HG03520 (cell line): ENCODE results near the gene ITM2B.
A peak's percentile ranks its signal among the peaks of the same experiment; 100 is the strongest.
"Not testable (repeated sequence)": the region's sequence is repeated elsewhere in the genome, so short reads cannot be mapped to it uniquely, and the experiment has no call there.

Source experiments
- ATAC-seq: cut with Tn5 transposase; IDR thresholded peaks from one replicate; pipeline ENCODE4 v1.9.1; 2021; ENCODE audit warnings: mild to moderate bottlenecking, moderate library complexity; ENCODE audit not compliant: unreplicated experiment

Gene ITM2B

DNA sequence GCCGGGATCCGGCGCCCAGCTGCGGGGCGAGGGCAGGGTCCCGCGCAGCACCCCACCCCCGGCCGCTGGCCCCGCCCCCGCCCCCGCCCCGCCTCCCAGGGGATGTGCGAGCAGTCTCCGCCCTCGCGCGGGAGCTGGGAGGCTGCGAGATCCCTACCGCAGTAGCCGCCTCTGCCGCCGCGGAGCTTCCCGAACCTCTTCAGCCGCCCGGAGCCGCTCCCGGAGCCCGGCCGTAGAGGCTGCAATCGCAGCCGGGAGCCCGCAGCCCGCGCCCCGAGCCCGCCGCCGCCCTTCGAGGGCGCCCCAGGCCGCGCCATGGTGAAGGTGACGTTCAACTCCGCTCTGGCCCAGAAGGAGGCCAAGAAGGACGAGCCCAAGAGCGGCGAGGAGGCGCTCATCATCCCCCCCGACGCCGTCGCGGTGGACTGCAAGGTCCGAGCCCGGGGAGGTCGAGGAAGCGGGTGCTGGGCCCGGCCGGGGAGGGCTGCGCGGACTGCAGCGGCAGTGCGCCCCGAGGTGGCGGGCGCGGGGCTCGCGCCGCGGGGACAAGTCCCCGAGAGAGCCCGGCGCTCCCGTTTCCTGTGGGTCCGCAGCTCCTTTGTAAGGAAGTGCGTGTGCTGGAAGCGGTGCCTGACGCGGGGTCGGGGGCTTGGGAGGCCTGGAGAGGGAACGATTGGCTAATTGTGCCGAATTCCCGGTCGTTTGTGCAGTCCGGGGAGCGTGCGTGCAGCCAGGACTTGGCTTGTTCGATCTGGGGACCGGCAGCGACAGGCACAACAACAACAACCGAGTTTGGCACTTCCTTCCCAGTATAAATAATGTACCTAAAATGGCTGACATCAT, at the start of gene ITM2B:
Gene ITM2B, plus strand, starts transcription at position 161 of the 843 bp plus-strand sequence. Its CDS starts 155 bp downstream, at position 316.
- peak; percentile 40 for ATAC-seq

DNA sequence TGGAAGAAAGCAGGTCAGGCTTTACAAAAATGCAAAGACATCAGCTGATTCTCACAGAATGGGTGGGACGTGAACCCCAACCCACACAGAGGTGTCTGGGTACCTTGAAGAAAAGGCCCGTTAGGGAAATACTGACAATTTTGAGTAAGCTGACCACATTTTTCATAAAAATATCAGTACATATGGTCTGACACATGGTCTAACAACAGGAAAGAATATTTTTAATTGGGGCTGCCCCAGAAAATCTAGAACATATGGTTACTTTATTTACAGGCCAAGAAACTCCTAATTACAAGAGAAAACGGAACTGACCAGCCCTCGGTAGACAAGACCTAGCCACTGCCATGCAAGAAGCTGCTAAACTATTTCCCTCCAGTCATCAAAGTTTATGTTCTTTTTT, 48.7 kb upstream of the ITM2B start:
- no peak for ATAC-seq

DNA sequence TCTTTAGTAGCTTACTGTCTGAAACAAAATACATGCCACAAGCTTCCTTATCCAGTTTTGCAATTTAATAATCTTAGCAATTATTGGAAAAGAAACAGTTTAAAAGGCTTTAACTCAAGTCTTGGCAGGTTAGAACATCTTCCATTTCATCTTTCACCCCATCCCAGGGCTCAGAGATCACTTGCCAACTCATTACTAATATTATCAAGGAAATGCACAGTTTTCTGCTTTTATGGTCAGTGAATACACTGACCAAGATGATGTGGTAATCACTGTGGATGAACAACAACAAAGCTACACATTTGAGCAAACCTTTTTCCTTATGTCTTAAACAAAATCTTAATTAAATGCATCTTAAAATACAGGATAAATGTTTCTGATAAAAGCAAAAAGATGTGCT, 48.0 kb upstream of the ITM2B start:
- ATAC-seq = no peak

DNA sequence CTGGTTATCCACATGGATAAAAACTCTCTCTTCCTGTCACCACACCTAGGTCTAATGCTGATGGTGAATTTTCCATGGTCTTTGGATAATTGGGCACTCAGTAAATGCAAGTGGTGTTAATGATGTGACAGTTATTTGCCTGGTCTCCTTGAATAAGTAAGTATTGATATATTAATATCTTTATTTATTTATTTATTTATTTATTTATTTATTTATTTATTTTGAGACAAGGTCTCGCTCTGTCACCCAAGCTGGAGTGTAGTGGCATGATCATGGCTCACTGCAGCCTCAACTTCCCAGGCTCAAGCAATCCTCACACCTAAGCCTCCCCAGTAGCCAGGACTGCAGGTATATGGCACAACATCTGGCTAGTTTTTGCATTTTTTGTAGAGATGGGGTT, 46.3 kb upstream of the ITM2B start:
- no peak for ATAC-seq

DNA sequence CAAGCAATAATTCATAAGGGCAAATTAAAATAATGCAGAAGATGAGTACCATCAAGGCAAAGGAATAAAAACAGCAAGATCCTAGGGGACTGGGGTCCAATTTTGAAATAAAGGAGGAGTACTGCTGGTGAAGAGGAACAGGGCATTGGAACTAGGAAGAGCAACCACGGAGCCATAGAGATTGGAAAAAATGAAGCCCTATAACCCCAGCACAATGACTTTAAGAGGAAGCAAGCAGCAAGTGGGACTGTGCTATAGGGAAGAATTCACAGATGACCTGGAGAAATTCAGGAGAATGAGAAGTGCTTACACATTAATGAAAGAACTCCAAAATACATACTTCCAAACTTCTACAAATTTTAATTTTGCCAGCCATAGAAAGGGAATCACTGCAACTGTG, 44.9 kb upstream of the ITM2B start:
- no peak for ATAC-seq

DNA sequence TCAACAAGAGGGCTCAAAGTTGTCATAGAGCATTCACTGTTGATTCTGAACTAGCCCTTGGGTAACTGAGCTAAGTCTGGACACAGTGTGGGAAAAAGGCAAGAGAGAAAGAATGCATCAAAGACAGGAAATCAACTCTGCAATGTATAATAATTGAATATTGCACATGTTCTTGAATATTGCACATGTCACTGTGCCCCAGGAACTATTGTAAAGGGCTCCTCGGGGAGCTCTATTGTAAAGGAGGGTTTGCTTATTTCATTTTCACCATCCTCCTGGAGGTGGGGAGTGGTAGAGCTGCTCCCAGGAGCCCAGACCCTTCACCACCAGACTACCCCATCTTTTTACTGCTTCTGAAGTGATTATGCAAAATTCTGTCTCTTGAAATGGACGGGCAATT, 44.4 kb upstream of the ITM2B start:
- no peak for ATAC-seq

DNA sequence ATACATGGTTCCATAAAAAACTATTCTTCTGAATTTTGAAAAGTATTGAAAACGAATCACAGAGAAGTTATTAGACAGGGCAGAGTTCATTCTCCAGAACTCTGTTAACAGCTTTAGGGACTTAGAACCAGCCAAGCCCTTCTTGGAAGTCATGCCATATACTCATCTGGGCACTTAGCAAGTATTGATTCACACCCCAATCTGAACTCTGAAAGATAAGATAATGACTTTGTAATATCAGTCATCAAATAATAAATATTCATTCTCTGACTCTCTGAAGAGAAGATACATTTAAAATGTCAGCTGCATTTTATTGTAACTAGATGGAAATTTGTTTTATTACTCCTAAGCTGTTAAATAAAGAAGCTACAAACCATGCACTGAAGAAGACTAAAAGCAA, 43.8 kb upstream of the ITM2B start:
- ATAC-seq = no peak

DNA sequence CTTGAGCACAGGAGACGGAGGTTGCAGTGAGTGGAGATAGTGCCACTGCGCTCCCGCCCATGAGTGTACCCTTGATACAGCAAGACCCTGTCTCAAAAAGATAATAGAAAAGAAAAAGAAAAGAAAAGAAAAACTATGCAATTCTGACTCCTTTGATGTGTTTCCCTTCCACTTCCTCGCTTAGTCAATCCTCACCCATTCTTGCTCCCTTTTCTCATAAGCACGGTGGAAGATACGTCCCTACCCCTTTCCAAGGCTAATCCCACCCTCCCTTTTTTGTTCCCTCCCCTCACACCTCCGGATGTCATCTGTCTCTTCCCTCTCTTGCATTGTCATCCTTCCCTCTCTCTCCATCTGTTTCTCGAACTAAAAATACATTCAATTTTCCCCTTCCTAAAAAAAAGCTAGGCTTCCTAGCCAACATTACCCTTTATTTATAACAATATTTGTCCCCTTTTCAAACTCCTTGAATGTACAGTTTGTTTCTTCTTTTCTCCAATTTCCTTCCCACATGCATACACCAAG, 40.5 kb upstream of the ITM2B start:
- ATAC-seq = no peak

DNA sequence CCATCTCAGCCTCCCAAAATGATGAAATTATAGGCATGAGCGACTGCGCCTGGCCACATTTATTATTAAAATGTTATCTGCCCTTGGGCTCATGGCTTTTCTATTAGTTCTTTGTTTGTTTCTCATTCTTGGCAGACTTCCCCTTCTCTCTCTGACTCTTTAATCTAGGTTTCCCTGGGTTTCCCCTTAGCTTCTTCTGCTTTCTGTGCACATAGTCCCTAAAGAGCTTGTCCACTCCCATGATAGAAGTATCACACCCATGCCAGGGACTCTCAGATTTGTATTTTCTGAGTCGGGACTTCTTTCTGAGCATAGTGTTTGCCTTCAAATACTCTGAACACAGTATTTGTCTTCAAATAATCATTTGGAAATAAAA, 38.6 kb upstream of the ITM2B start:
- ATAC-seq = no peak

DNA sequence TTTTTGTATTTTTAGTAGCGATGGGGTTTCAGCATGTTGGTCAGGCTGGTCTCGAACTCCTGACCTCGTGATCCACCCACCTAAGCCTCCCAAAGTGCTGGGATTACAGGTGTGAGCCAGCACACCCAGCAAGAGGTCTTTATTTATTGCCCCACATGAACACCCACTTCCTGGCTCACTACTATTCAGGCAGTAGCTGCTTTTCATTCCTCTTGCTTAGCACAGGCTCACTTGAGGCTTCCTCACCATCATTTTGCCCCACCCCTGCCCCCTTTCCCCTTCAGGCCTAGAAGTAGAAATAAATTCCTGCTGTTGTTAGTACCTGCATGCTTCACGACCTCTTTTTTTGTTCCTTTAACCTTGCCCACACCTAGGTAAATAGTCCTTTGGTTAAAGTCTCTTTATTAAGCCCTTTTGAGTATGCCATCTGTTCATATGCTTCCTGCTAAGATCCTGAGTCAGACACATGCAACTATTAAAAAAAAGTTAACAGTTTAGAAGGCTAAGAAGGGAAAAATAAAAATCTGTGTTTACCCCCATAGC, 33.5 kb upstream of the ITM2B start:
- ATAC-seq = no peak

DNA sequence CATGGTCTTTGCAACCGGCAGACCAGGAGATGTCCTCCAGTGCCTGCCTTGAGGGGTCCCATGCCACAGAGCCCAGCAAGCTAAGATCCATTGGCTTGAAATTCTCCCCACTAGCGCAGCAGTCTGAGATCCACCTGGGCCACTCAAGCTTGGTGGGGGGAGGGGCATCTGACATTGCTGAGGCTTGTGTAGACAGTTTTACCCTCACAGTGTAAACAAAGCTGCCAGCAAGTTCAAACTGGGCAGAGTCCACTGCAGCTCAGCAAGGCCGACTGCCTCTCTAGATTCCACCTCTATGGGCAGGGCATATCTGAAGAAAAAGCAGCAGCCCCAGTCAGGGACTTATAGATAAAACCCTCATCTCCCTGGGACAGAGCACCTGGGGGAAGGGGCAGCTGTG, 32.0 kb upstream of the ITM2B start:
- ATAC-seq = no peak

DNA sequence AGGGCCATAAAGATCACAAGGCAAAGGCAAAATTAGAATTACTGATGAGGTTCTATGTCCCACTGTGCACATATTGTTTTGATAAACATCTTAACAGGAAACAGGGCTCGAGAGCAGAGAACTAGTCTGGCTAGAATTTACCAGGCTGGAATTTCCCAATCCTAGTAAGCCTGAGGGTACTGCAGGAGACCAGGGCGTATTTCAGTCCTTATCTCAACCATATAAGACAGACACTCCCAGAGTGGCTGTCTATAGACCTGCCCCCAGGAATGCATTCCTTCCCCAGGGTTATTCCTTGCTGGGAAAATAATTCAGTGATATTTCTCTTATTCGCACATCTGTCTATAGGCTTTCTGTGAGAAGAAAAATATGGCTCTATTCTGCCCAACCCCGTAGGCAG, 25.8 kb upstream of the ITM2B start:
- ATAC-seq = not testable (repeated sequence)

DNA sequence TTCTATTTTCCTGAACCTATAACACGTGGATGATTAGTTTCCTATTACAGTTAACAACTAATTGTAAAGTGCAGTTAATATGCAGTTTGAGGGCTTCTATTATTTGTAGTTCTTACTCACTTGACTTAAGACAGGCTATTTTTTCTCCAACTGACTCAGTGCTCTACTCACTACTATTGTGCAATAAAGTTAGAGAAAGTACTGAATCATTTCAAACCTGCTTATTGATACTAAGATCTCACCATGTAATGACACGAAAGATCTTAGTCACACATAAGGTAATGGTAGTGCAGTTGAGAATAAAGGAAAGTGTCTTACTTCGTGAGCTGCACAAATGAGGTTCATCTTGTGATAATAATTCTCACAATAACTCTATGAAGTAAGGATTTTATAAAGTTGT, 22.8 kb upstream of the ITM2B start:
- ATAC-seq = no peak

DNA sequence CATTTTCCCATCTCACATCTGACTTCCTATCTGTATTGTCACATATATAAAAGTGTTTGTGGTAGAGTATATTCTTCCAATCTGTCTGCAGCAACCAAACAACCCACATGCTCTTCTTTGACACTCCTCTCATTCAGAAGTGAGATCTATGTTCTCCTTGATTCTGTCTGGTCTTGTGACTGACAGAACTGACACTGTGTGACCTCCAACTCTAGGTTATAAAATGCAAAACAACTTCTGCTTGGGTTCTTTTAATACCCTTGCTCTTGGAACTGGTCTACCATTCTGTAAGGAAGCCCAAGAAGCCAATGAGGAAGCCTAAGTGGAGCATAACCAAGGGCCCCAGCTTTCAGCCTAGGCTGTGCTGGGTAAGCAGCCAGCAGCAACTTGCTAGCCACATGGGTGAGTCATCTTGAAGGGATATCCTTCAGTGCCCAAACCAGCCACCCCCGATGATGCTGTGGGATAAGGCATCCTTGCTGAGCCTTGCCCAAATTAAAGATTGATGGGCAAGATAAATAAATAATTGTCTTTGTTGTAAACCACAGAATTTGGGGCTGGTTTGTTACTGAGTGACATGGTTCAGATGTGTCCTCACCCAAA, 18.4 kb upstream of the ITM2B start:
- ATAC-seq = no peak

DNA sequence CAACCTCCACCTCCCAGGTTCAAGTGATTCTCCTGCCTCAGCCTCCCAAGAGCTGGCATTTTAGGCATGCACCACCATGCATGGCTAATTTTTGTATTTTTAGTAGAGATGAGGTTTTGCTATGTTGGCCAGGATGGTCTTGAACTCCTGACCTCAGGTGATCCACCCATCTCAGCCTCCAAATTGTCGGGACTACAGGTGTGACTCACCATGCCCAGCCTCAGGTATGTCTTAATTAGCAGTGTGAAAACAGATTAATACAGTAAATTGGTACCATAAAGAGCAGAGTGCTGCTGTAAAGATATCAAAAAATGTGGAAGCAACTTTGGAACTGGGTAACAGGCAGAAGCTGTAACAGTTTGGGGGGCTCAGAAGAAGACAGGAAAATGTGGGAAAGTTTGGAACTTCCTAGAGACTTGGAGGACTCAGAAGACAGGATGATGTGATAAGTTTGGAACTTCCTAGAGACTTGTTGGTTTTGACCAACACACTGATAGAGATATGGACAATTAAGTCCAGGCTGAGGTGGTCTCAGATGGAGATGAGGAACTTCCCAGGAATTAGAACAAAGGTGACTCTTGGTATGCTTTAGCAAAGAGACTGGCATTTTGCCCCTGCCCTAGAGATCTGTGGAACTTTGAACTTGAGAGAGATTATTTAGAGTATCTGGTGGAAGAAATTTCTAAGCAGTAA, 17.3 kb upstream of the ITM2B start:
- ATAC-seq = not testable (repeated sequence)

DNA sequence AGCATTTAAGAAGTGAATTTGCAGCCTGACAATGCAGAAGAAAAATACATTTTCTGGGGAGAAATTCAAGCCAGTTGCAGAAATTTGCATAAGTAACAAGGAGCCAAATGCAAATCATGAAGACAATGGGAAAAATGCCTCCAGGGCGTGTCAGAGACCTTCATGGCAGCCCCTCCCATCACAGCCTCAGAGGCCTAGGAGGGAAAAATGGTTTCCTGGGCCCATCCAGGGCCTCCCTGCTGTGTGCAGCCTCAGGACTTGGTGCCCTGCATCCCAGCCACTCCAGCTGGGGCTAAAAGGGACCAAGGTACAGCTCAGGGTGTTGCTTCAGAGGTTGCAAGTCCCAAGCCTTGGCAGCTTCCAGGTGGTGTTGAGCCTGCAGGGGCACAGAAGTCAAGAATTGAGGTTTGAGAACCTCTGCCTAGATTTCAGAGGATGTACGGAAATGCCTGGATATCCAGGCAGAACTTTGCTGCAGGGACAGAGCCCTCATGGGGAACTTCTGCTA, 16.7 kb upstream of the ITM2B start:
- ATAC-seq = no peak

DNA sequence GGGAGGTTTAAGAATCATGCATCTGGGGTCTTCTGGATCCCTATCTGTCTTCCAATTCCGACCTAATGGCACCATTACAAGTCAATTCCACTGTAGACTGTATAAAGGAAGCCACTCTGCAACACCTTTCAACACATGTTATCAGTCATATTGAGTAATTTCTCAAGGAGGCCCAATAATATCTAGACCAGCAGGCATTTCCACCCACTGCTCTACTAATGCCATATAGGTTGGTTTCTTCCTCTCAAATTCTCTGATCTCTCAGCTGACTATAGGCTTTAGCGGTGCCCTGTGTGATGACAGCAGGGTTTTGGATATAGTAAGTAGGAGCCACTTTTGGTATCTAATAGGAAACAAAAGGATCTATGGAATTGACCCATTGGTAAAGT, 12.4 kb upstream of the ITM2B start:
- no peak for ATAC-seq

DNA sequence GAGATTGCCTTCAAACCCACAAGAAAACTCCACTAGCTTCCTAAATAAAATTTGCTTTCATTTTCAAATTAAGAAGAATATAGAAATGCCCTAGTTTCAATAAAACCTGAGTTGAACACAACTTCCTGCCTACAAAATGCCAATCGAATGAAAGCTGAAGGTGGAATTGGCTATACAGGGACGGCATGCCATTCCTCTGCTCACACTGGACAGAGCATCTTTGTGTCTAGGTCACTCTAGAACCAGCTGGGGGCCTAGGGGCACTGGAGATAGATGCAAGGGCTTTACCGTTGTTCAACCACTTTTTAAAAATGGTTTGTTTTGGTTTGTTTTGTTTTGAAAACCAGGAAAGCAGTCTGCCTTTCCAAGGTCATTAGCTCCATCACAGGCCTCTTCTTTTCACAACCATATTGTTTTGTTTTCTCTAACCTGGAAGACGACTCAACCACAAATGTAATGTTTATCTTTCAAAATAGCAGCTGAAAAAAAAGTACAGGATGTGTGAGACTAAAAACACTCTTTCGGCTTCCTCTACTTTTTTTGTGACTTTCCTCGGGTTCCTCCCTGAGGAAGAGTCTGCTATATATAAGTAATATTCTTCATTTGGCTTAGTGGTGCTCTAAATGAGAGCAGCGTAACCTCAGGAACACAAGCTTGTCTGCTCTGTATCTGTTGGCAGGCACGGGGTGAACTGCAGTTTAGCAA, 11.9 kb upstream of the ITM2B start:
- ATAC-seq = no peak

DNA sequence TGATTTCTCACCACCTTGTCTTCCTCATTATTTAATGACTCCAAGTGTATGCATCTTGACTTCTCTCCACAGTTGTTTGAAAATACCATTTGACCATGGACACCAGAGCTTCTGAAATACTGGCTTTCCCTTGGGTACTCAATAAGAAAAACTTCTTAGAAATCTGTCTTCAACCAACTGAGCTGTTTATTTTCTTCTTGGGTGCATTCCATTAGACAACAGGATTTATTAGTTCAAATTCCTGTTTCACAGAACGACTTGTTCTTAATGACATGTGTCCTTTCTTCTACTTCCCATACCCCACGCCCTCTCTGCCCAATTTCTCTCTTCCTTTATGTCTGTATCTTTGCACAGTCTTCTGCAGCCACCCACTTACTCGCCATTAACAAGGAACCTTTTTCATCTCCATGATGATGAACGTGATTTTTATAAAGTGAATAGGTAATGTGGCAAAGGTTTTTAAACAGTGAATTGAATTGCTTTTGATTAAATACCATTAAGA, 11.3 kb upstream of the ITM2B start:
- no peak for ATAC-seq
